Measurements from ENCODE around the gene STAB1. TPM values are rescaled to one million over a fixed set of nuclear protein-coding genes. Genes with fewer than 3 reads are reported as not detected.

STAB1 gene
- total RNA-seq, 1 experiment from 2014 or later, result not detected

DNA sequence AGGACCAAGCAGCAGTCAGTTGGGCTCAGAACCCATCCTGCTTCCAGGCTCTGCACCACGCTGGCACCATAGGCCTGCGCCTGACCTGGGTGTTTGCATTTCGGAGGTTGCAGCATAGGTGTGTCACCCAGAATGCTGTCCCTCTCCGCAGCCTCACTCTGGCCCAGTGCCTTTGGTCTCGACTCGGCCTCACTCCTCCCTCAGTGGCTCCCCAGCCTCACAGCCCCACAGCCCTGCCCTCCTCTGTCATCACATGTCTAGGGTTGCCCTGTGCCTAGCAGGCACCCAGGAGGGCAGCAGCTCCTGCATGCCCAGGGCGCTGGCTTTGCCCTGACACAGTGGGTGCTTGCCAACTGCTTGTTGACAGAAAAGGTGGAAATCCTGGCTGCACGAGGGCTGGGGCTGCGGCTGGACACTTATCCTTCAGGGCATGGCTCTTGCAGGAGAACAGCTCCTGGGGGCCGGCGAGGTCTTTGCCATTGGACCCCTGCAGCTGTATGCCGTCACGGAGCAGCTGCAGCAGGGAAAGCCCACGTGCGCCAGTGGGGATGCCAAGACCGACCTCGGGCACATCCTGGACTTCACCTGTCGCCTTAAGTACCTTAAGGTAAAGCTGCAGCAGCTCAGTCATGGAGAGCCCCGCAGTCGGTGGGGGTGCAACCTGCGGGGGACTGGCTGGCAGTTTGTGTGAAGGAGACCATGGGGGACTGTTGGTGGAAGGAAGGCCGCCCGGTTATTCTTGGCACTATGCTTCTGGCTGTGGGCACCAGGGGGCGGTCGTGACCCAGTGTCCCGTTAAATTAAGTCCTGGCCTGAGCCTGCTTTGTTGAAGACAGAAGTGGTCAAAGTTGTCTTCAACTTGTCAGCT lies 23.5 kb upstream of the STAB1 start:
- no peak overlapping the region for H3K9ac ChIP-seq (ENCODE audit: low read length)
- no peaks in the 10 kb centered on the region for H3K27me3 ChIP-seq (ENCODE audit: low read length)
- no peak overlapping the region for H3K4me3 ChIP-seq (ENCODE audit: low read length)
- peaks cover 8% of the 10 kb centered on the region; the same call in 1 of the 2 replicates for H4K20me1 ChIP-seq (ENCODE audit: insufficient read depth, low read depth, low read length)
- DNase-seq, result peak; percentile 77
- H3K4me2 ChIP-seq (ENCODE audit: low read depth, low read length, poor library complexity, severe bottlenecking), result no peak overlapping the region
- H3K27ac ChIP-seq (ENCODE audit: low read length), result no peak overlapping the region
- H3K36me3 ChIP-seq (ENCODE audit: insufficient read depth, low read length), result peaks cover 25% of the 10 kb centered on the region
- no peaks in the 10 kb centered on the region for H3K9me3 ChIP-seq (ENCODE audit: low read length)
- no peaks in the 10 kb centered on the region for H3K9me2 ChIP-seq (replicated peaks; ENCODE audit: insufficient read depth, low read length)
- no peak overlapping the region for H2AFZ ChIP-seq (ENCODE audit: low read length)
- no peaks in the 10 kb centered on the region for H3K79me2 ChIP-seq (ENCODE audit: low read length)
- no peaks in the 10 kb centered on the region for H3K4me1 ChIP-seq (ENCODE audit: low read length)

- H3K27me3 ChIP-seq (ENCODE audit: low read length), result no peaks in the 10 kb centered on the region
- H3K4me3 ChIP-seq (ENCODE audit: low read length), result no peak overlapping the region
- no peak overlapping the region for H3K27ac ChIP-seq (ENCODE audit: low read length)
- H3K4me2 ChIP-seq (ENCODE audit: low read depth, low read length, poor library complexity, severe bottlenecking), result no peak overlapping the region
- no peak overlapping the region for H2AFZ ChIP-seq (ENCODE audit: low read length)
- no peaks in the 10 kb centered on the region for H3K4me1 ChIP-seq (ENCODE audit: low read length)
- no peak overlapping the region for H3K9ac ChIP-seq (ENCODE audit: low read length)
- H4K20me1 ChIP-seq (ENCODE audit: insufficient read depth, low read depth, low read length), result peaks cover 8% of the 10 kb centered on the region; the same call in 1 of the 2 replicates
- H3K36me3 ChIP-seq (ENCODE audit: insufficient read depth, low read length), result peaks cover 29% of the 10 kb centered on the region
- DNase-seq, result no peak
- no peaks in the 10 kb centered on the region for H3K9me3 ChIP-seq (ENCODE audit: low read length)
- H3K9me2 ChIP-seq (replicated peaks; ENCODE audit: insufficient read depth, low read length), result no peaks in the 10 kb centered on the region
- no peaks in the 10 kb centered on the region for H3K79me2 ChIP-seq (ENCODE audit: low read length)
These were observed 22.7 kb upstream of the STAB1 start for GRCh38 chr3:52472239-52473000.

- peaks cover 32% of the 10 kb centered on the region for H3K36me3 ChIP-seq (ENCODE audit: insufficient read depth, low read length)
- peaks cover 8% of the 10 kb centered on the region; the same call in 1 of the 2 replicates for H4K20me1 ChIP-seq (ENCODE audit: insufficient read depth, low read depth, low read length)
These were observed 22.1 kb upstream of the STAB1 start for GRCh38 chr3:52473026-52473425.

DNA sequence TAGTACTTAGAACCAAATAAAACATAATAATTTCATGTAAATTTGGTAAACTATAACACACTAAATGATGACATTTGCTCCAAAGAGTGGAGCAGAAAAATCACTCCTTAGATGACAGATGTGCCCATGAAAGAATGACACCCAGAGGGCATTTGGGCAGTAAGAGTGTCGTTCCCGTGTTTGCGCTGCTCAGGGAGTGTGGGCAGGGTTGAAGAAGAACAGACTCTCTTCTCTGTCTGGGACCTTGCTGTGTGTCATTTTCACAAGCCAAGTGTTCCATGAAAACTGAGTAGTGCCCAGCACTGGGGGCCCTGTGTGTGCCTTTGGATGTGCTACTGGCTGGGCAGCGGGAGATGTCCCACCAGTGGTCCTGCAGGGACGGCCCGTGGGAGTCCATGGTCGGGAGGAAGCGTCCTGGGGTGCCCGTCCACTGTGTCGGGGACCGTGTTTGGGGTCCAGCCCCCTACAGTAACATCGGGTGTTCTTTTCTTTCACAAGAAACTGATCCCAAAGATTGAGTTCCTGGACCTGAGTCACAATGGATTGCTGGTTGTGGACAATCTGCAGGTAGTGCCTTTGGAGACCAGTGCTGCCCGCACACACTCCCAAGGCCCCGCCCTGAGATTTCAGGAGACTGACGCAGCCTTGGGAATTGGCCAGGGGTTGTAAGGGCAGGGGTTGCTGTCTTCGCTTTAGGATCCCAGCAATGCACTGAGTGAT lies 17.9 kb upstream of the STAB1 start:
- no peaks in the 10 kb centered on the region for H3K9me2 ChIP-seq (replicated peaks; ENCODE audit: insufficient read depth, low read length)
- no peak overlapping the region for H3K27ac ChIP-seq (ENCODE audit: low read length)
- no peaks in the 10 kb centered on the region for H4K20me1 ChIP-seq (ENCODE audit: insufficient read depth, low read depth, low read length)
- no peak overlapping the region for H2AFZ ChIP-seq (ENCODE audit: low read length)
- H3K4me1 ChIP-seq (ENCODE audit: low read length), result no peaks in the 10 kb centered on the region
- no peak overlapping the region for H3K4me3 ChIP-seq (ENCODE audit: low read length)
- no peaks in the 10 kb centered on the region for H3K27me3 ChIP-seq (ENCODE audit: low read length)
- no peaks in the 10 kb centered on the region for H3K9me3 ChIP-seq (ENCODE audit: low read length)
- peak; percentile 27 for DNase-seq
- no peaks in the 10 kb centered on the region for H3K79me2 ChIP-seq (ENCODE audit: low read length)
- H3K36me3 ChIP-seq (ENCODE audit: insufficient read depth, low read length), result peaks cover 30% of the 10 kb centered on the region
- no peak overlapping the region for H3K9ac ChIP-seq (ENCODE audit: low read length)
- H3K4me2 ChIP-seq (ENCODE audit: low read depth, low read length, poor library complexity, severe bottlenecking), result no peak overlapping the region

More at GRCh38 chr3:52473026-52473425, 22.1 kb upstream of the STAB1 start:
- H3K79me2 ChIP-seq (ENCODE audit: low read length), result no peaks in the 10 kb centered on the region
- H3K4me1 ChIP-seq (ENCODE audit: low read length), result no peaks in the 10 kb centered on the region
- no peak for DNase-seq
- H3K27ac ChIP-seq (ENCODE audit: low read length), result no peak overlapping the region
- H3K9me2 ChIP-seq (replicated peaks; ENCODE audit: insufficient read depth, low read length), result no peaks in the 10 kb centered on the region
- no peak overlapping the region for H3K4me3 ChIP-seq (ENCODE audit: low read length)
- no peaks in the 10 kb centered on the region for H3K27me3 ChIP-seq (ENCODE audit: low read length)
- no peak overlapping the region for H2AFZ ChIP-seq (ENCODE audit: low read length)
- H3K9me3 ChIP-seq (ENCODE audit: low read length), result no peaks in the 10 kb centered on the region
- no peak overlapping the region for H3K4me2 ChIP-seq (ENCODE audit: low read depth, low read length, poor library complexity, severe bottlenecking)
- no peak overlapping the region for H3K9ac ChIP-seq (ENCODE audit: low read length)

GRCh38 chr3:52477796-52478095 lies 17.4 kb upstream of the STAB1 start:
- no peaks in the 10 kb centered on the region for H3K27me3 ChIP-seq (ENCODE audit: low read length)
- no peaks in the 10 kb centered on the region for H3K9me3 ChIP-seq (ENCODE audit: low read length)
- H3K4me3 ChIP-seq (ENCODE audit: low read length), result no peak overlapping the region
- no peaks in the 10 kb centered on the region for H4K20me1 ChIP-seq (ENCODE audit: insufficient read depth, low read depth, low read length)
- no peak overlapping the region for H3K9ac ChIP-seq (ENCODE audit: low read length)
- H3K4me2 ChIP-seq (ENCODE audit: low read depth, low read length, poor library complexity, severe bottlenecking), result no peak overlapping the region
- H3K27ac ChIP-seq (ENCODE audit: low read length), result no peak overlapping the region
- DNase-seq, result no peak
- no peaks in the 10 kb centered on the region for H3K9me2 ChIP-seq (replicated peaks; ENCODE audit: insufficient read depth, low read length)
- no peak overlapping the region for H2AFZ ChIP-seq (ENCODE audit: low read length)
- H3K36me3 ChIP-seq (ENCODE audit: insufficient read depth, low read length), result peaks cover 25% of the 10 kb centered on the region
- H3K79me2 ChIP-seq (ENCODE audit: low read length), result no peaks in the 10 kb centered on the region
- no peaks in the 10 kb centered on the region for H3K4me1 ChIP-seq (ENCODE audit: low read length)

GRCh38 chr3:52479037-52479876 lies 15.9 kb upstream of the STAB1 start:
- H3K9ac ChIP-seq (ENCODE audit: low read length), result no peak overlapping the region
- no peaks in the 10 kb centered on the region for H3K9me2 ChIP-seq (replicated peaks; ENCODE audit: insufficient read depth, low read length)
- H3K27ac ChIP-seq (ENCODE audit: low read length), result no peak overlapping the region
- H3K27me3 ChIP-seq (ENCODE audit: low read length), result no peaks in the 10 kb centered on the region
- no peak overlapping the region for H2AFZ ChIP-seq (ENCODE audit: low read length)
- DNase-seq, result no peak
- no peak overlapping the region for H3K4me3 ChIP-seq (ENCODE audit: low read length)
- no peaks in the 10 kb centered on the region for H4K20me1 ChIP-seq (ENCODE audit: insufficient read depth, low read depth, low read length)
- H3K4me1 ChIP-seq (ENCODE audit: low read length), result no peaks in the 10 kb centered on the region
- peaks cover 15% of the 10 kb centered on the region; the same call in 1 of the 2 replicates for H3K36me3 ChIP-seq (ENCODE audit: insufficient read depth, low read length)
- H3K9me3 ChIP-seq (ENCODE audit: low read length), result no peaks in the 10 kb centered on the region
- no peak overlapping the region for H3K4me2 ChIP-seq (ENCODE audit: low read depth, low read length, poor library complexity, severe bottlenecking)
- no peaks in the 10 kb centered on the region for H3K79me2 ChIP-seq (ENCODE audit: low read length)

DNA sequence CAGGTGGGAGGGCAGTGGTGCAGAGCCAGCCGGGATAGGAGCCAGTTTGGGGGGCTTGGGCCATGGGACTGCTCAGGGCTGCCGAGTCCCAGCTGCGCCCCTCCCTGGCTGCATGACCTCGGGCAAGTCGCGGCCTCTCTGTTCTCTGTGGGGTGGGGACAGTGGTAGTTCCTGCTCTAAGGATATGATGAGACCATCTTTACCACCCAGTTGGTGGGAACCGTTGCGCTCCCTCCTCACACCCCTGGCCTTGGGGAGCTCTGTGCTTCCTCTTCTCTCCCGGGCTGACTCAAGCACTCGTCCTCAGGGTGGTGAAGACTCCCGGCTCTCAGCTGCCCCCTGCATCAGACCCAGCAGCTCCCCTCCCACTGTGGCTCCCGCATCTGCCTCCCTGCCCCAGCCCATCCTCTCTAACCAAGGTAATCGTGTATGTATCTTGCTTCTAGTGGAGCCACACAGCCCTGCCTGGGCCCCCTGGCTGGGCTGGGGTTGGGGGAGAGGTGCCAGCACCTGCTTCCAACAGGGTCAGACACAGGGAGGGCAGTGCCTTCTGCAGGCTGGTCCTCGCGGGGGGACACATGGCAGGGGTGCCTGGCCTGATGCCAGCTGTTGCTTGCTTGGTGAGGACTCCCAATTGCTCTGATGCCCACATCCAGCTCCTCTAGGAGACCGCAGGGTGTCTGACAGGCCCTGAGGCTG lies 15.1 kb upstream of the STAB1 start:
- H3K27me3 ChIP-seq (ENCODE audit: low read length), result no peaks in the 10 kb centered on the region
- no peaks in the 10 kb centered on the region for H3K9me2 ChIP-seq (replicated peaks; ENCODE audit: insufficient read depth, low read length)
- no peaks in the 10 kb centered on the region for H3K9me3 ChIP-seq (ENCODE audit: low read length)
- no peaks in the 10 kb centered on the region for H3K4me1 ChIP-seq (ENCODE audit: low read length)
- no peak overlapping the region for H2AFZ ChIP-seq (ENCODE audit: low read length)
- H3K4me3 ChIP-seq (ENCODE audit: low read length), result no peak overlapping the region
- H3K9ac ChIP-seq (ENCODE audit: low read length), result no peak overlapping the region
- H3K4me2 ChIP-seq (ENCODE audit: low read depth, low read length, poor library complexity, severe bottlenecking), result no peak overlapping the region
- no peaks in the 10 kb centered on the region for H4K20me1 ChIP-seq (ENCODE audit: insufficient read depth, low read depth, low read length)
- H3K79me2 ChIP-seq (ENCODE audit: low read length), result no peaks in the 10 kb centered on the region
- no peak overlapping the region for H3K27ac ChIP-seq (ENCODE audit: low read length)
- peaks cover 15% of the 10 kb centered on the region; the same call in 1 of the 2 replicates for H3K36me3 ChIP-seq (ENCODE audit: insufficient read depth, low read length)
- DNase-seq, result no peak
